IMR-90 (cell line): ENCODE results near the gene MAJIN. TPM values are rescaled to one million over a fixed set of nuclear protein-coding genes. Genes with fewer than 3 reads are reported as not detected.

Experiments used
- ATAC-seq: fragments of 200-7000 bp; cut with Tn5 transposase; 2 replicates; pipeline ENCODE4 v1.9.1; 2020; ENCODE audit warnings: low read depth, mild to moderate bottlenecking, moderate library complexity
- BruUV-seq: library from RNA; stranded (reverse); fragments of 400-500 nt; replicated peaks from 2 replicates; lab custom pipeline; 2021; lab: Mats Ljungman, UMichigan
- CTCF ChIA-PET: fragments of 300-600 bp; formaldehyde crosslinking; extraction: SDS; loops from one replicate; lab custom pipeline; 2021; ENCODE audit warnings: antibody characterized with exemption; lab: Yijun Ruan, JAX
- POLR2A ChIA-PET: fragments of 300-600 bp; sonication (Branson Sonifier 250); formaldehyde crosslinking; loops from one replicate; lab custom pipeline; 2022; ENCODE audit warnings: antibody characterized with exemption; ENCODE audit not compliant: unreplicated experiment; lab: Charles Lee
- DNase-seq: peaks from one replicate; pipeline ENCODE4 v3.0.0; 2013
- H2AFZ ChIP-seq: replicated peaks from 2 replicates; pipeline ENCODE3; 2013; ENCODE audit warnings: low read length, mild to moderate bottlenecking; ENCODE audit not compliant: poor library complexity
- H2AK5ac ChIP-seq: 2 replicates; pipeline ENCODE4 v1.6.1; 2013; ENCODE audit warnings: low read depth, low read length, inconsistent platforms
- H2AK9ac ChIP-seq: replicated peaks from 2 replicates; pipeline ENCODE3; 2013; ENCODE audit warnings: mild to moderate bottlenecking, low read depth, low read length, moderate library complexity; ENCODE audit not compliant: poor library complexity
- H2BK120ac ChIP-seq: 2 replicates; pipeline ENCODE4 v1.6.1; 2013; ENCODE audit warnings: low read depth, low read length, inconsistent platforms
- H2BK15ac ChIP-seq: 3 replicates; pipeline ENCODE4 v1.6.1; 2013; ENCODE audit warnings: low read depth, low read length, inconsistent platforms
- H2BK20ac ChIP-seq: 2 replicates; pipeline ENCODE4 v1.6.1; 2013; ENCODE audit warnings: low read depth, mild to moderate bottlenecking, inconsistent platforms, low read length, moderate library complexity
- H2BK5ac ChIP-seq: 2 replicates; pipeline ENCODE4 v1.6.1; 2013; ENCODE audit warnings: mild to moderate bottlenecking, low read depth, low read length, inconsistent platforms; ENCODE audit not compliant: poor library complexity, severe bottlenecking
- H3K14ac ChIP-seq: replicated peaks from 2 replicates; pipeline ENCODE4 v1.6.1; 2013; ENCODE audit warnings: low read depth, low read length, inconsistent platforms
- H3K18ac ChIP-seq: 2 replicates; pipeline ENCODE4 v1.6.1; 2013; ENCODE audit warnings: low read depth, low read length, control low read depth
- H3K23ac ChIP-seq: 2 replicates; pipeline ENCODE4 v1.6.1; 2013; ENCODE audit warnings: low read depth, low read length, inconsistent platforms
- H3K27ac ChIP-seq: 2 replicates; pipeline ENCODE4 v1.5.1; 2013; ENCODE audit warnings: mild to moderate bottlenecking, control low read depth, low read length; ENCODE audit not compliant: insufficient read depth
- H3K27me3 ChIP-seq: 2 replicates; pipeline ENCODE4 v1.6.1; 2013; ENCODE audit warnings: low read length; ENCODE audit not compliant: control insufficient read depth, insufficient read depth
- H3K36me3 ChIP-seq: 2 replicates; pipeline ENCODE4 v1.6.1; 2013; ENCODE audit warnings: low read length, mixed read lengths; ENCODE audit not compliant: control insufficient read depth, insufficient read depth
- H3K4ac ChIP-seq: 2 replicates; pipeline ENCODE4 v1.6.1; 2013; ENCODE audit warnings: low read depth, low read length, inconsistent platforms
- H3K4me1 ChIP-seq: 2 replicates; pipeline ENCODE4 v1.6.1; 2013; ENCODE audit warnings: low read length, mixed read lengths; ENCODE audit not compliant: control insufficient read depth, insufficient read depth
- H3K4me2 ChIP-seq: 2 replicates; pipeline ENCODE4 v1.6.1; 2013; ENCODE audit warnings: low read depth, mild to moderate bottlenecking, control low read depth, low read length, moderate library complexity
- H3K4me3 ChIP-seq: 2 replicates; pipeline ENCODE4 v1.5.1; 2013; ENCODE audit warnings: low read depth, mild to moderate bottlenecking, control low read depth, low read length, moderate library complexity; ENCODE audit not compliant: insufficient read depth
- H3K56ac ChIP-seq: 2 replicates; pipeline ENCODE4 v1.6.1; 2013; ENCODE audit warnings: low read length, inconsistent platforms; ENCODE audit not compliant: insufficient read depth; ENCODE audit errors: extremely low read depth
- H3K79me1 ChIP-seq, 2 experiments: 2 replicates each; pipeline ENCODE4 v1.6.1; 2013; ENCODE audit warnings: low read length in 2 of 2, inconsistent platforms in 1 of 2, low read depth in 1 of 2
- H3K9ac ChIP-seq: 2 replicates; pipeline ENCODE4 v1.6.1; 2013; ENCODE audit warnings: low read depth, low read length, control low read depth
- H3K9me1 ChIP-seq: 2 replicates; pipeline ENCODE4 v1.6.1; 2013; ENCODE audit warnings: low read length, inconsistent platforms; ENCODE audit not compliant: insufficient read depth
- H3K9me3 ChIP-seq: 2 replicates; pipeline ENCODE4 v1.6.1; 2013; ENCODE audit warnings: low read length; ENCODE audit not compliant: control insufficient read depth, insufficient read depth
- H4K20me1 ChIP-seq: 2 replicates; pipeline ENCODE4 v1.6.1; 2013; ENCODE audit warnings: low read length, inconsistent platforms; ENCODE audit not compliant: insufficient read depth
- H4K5ac ChIP-seq: 2 replicates; pipeline ENCODE4 v1.6.1; 2013; ENCODE audit warnings: mild to moderate bottlenecking, low read depth, low read length, control low read depth
- H4K8ac ChIP-seq, 2 experiments: 2 replicates each; pipeline ENCODE4 v1.6.1; 2013; ENCODE audit warnings: low read depth in 2 of 2, low read length in 2 of 2, control low read depth in 1 of 2, inconsistent platforms in 1 of 2
- H4K91ac ChIP-seq: 2 replicates; pipeline ENCODE4 v1.6.1; 2013; ENCODE audit warnings: low read depth, low read length, inconsistent platforms; ENCODE audit not compliant: insufficient read depth
- BHLHE40 ChIP-seq: fragments of 150-350 bp; IDR thresholded peaks from 2 replicates; pipeline ENCODE4 v1.6.1; 2016; ENCODE audit warnings: mild to moderate bottlenecking, low read depth, low read length
- CEBPB ChIP-seq: IDR thresholded peaks from 2 replicates; pipeline ENCODE4 v1.6.1; 2012; ENCODE audit warnings: low read depth, low read length, improper control_type of control experiment
- CHD1 ChIP-seq: IDR thresholded peaks from 2 replicates; pipeline ENCODE4 v1.6.1; 2012; ENCODE audit warnings: low read depth, low read length, improper control_type of control experiment
- FOS ChIP-seq: fragments of 150-350 bp; IDR thresholded peaks from 2 replicates; pipeline ENCODE4 v1.6.1; 2016; ENCODE audit warnings: low read depth, low read length
- POLR2A ChIP-seq: IDR thresholded peaks from 2 replicates; pipeline ENCODE4 v1.6.1; 2012; ENCODE audit warnings: mild to moderate bottlenecking, low read depth, low read length
- RAD21 ChIP-seq: IDR thresholded peaks from 2 replicates; pipeline ENCODE4 v1.6.1; 2012; ENCODE audit warnings: low read length, improper control_type of control experiment
- RCOR1 ChIP-seq: IDR thresholded peaks from 2 replicates; pipeline ENCODE4 v1.6.1; 2012; ENCODE audit warnings: mild to moderate bottlenecking, low read length, improper control_type of control experiment; ENCODE audit not compliant: insufficient replicate concordance
- RFX5 ChIP-seq: IDR thresholded peaks from 2 replicates; pipeline ENCODE4 v1.8.0; 2012; ENCODE audit warnings: low read depth, mild to moderate bottlenecking, low read length, moderate library complexity
- SMC3 ChIP-seq: fragments of 150-350 bp; IDR thresholded peaks from 2 replicates; pipeline ENCODE4 v1.6.1; 2016; ENCODE audit warnings: low read depth, mild to moderate bottlenecking, antibody characterized with exemption, low read length, moderate library complexity
- WGBS, 2 experiments: methylation state at CpG; one replicate each; pipeline versions ENCODE4 v1.1.5 to v1.1.7; 2013; ENCODE audit warnings: missing lambda C conversion rate in 2 of 2; ENCODE audit not compliant: insufficient read length in 1 of 2; ENCODE audit errors: extremely low coverage in 2 of 2; 5-methylcytosine and 5-hydroxymethylcytosine counted together
- dilution Hi-C: fragments of 300-500 bp; cut with HindIII; formaldehyde crosslinking; loops from one replicate; pipeline ENCODE4 v1.14.3; 2018; ENCODE audit warnings: low sequenced_read_pairs; ENCODE audit not compliant: unreplicated experiment
- in situ Hi-C: fragments of 300-500 bp; cut with MboI; formaldehyde crosslinking; loops from 3 replicates; pipeline ENCODE4 v1.14.3; 2019; ENCODE audit warnings: low sequenced_read_pairs, inconsistent platforms, mixed read lengths
- intact Hi-C: fragments of 100-400 bp; cut with micrococcal nuclease; formaldehyde crosslinking; loops from 2 replicates; pipeline ENCODE4 v1.10.0; 2022
- polyA plus RNA-seq, 3 experiments: library from polyadenylated mRNA; depleted of rRNA; stranded (reverse); fragments of >200 nt; gene quantifications; 2 replicates each; pipeline ENCODE4 v1.2.3, GENCODE V29; 2012; ENCODE audit warnings: low replicate concordance in 1 of 3
- total RNA-seq: library from RNA; depleted of rRNA; stranded (reverse); fragments of >200 nt; gene quantifications from 2 replicates; pipeline ENCODE4 v1.2.3, GENCODE V29; 2012

Gene MAJIN
- total and polyA plus RNA-seq, 2 of the 4 experiments (the other 2 are of a cell fraction): not detected

GRCh38 chr11:64935359-64936081 lies 36.4 kb downstream of the MAJIN start, which contains the start of gene GPHA2:
Gene GPHA2, minus strand, starts transcription at chr11:64935893. Its CDS starts 433 bp downstream, at chr11:64935460.
- ChIA-PET CTCF (interaction anchor here (1.6 kb wide), 1 partner anchor 10 kb away, joined by 4 read pairs; no protein-coding TSS in a partner anchor), POLR2A (no interaction called here)
- DNase-seq (no peak), ATAC-seq (peak; percentile 65)
- no peaks in the 10 kb centered on the region for H3K4me1 ChIP-seq
- H3K4me2 ChIP-seq: no peak within 1 kb of the TSS
- 0 out of 2 replicates have a peak, but pooled peaks cover 2% of the 10 kb centered on the region for H4K20me1 ChIP-seq
- no peak within 1 kb of the TSS for H3K9ac ChIP-seq
- peaks cover 10% of the 10 kb centered on the region for H3K27me3 ChIP-seq
- H3K4me3 ChIP-seq: no peak within 1 kb of the TSS
- H3K18ac ChIP-seq: no peak within 1 kb of the TSS
- H2BK120ac ChIP-seq: no peak within 1 kb of the TSS
- H2AFZ ChIP-seq: peak within 1 kb of the TSS; percentile 10
- TF ChIP-seq SMC3 (no peak), FOS (no peak), BHLHE40 (no peak), RFX5 (no peak), RCOR1 (no peak), POLR2A (no peak), CEBPB (no peak), RAD21 (no peak), CHD1 (no peak)
- H2BK5ac ChIP-seq: no peak within 1 kb of the TSS
- no peak within 1 kb of the TSS for H4K8ac ChIP-seq
- no peak within 1 kb of the TSS for H3K56ac ChIP-seq
- intact Hi-C loops: loop anchor here (5.0 kb wide), 1 partner anchor 223 kb away; no protein-coding TSS in a partner anchor
- H3K4ac ChIP-seq: no peak within 1 kb of the TSS
- no peak within 1 kb of the TSS for H2BK20ac ChIP-seq
- H3K79me1 ChIP-seq: no peaks in the 10 kb centered on the region
- no peaks in the 10 kb centered on the region for H3K9me3 ChIP-seq
- WGBS, 2 experiments: 51% methylated on average over 7 of the region's 14 CpGs; no CpG with 5 or more reads in 1 of the 2 experiments
- dilution Hi-C loops: no loop called here
- H4K91ac ChIP-seq: no peak within 1 kb of the TSS
- H4K5ac ChIP-seq: no peak within 1 kb of the TSS
- H3K23ac ChIP-seq: no peak within 1 kb of the TSS
- BruUV-seq: no TSS peak
- no peak within 1 kb of the TSS for H2AK9ac ChIP-seq
- no peak within 1 kb of the TSS for H2AK5ac ChIP-seq
- no peaks in the 10 kb centered on the region for H3K9me1 ChIP-seq
- in situ Hi-C loops: no loop called here
- no peak within 1 kb of the TSS for H2BK15ac ChIP-seq
- peaks cover 34% of the 10 kb centered on the region for H3K36me3 ChIP-seq
- no peak within 1 kb of the TSS for H3K14ac ChIP-seq
- no peak within 1 kb of the TSS for H3K27ac ChIP-seq
